ENCODE measurements around the gene ABT1. TPM values are rescaled to one million over a fixed set of nuclear protein-coding genes. Genes with fewer than 3 reads are reported as not detected.

Gene ABT1
- total RNA-seq, 1 experiment from 2014 or later = 26.7 TPM

DNA sequence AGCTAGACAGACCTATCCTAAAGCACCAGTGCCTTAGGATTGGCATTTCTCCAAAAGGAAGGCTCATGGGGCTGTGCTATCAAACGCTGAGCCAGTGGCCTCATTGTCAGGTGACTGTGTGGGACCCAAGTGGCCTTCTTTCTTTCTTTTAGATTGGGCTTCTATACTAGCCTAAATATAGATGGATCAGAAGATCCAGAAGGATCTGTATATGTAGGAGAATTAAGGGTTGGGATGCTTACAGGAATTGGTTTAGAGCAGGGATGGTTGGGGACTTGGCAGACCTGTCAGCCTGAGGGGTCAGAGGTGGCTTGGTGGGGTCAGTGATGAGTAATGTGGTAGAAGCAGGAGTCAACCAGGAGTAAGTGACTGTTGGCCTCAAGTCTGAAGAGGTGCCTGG, 14.8 kb downstream of the ABT1 start:
- H3K4me2 ChIP-seq (ENCODE audit: low read length) = no peak overlapping the region
- DNase-seq (ENCODE audit: low read depth, low spot score) = no peak
- POLR2A ChIA-PET = no interaction called here
- H3K9me2 ChIP-seq (ENCODE audit: insufficient read depth) = peaks cover 1% of the 10 kb centered on the region; the same call in 1 of the 2 replicates
- TF ChIP-seq EZH2phosphoT487 (IDR thresholded peaks at IDR 0.05; ENCODE audit: borderline replicate concordance) = no peak
- TF ChIP-seq JUND (IDR thresholded peaks at IDR 0.05) = no peak
- no peak for TF ChIP-seq ELF1 (IDR thresholded peaks at IDR 0.05; ENCODE audit: borderline replicate concordance, low read depth)
- no peak for TF ChIP-seq SRF (IDR thresholded peaks at IDR 0.05; ENCODE audit: low read depth)
- TF ChIP-seq, protein P1, sequence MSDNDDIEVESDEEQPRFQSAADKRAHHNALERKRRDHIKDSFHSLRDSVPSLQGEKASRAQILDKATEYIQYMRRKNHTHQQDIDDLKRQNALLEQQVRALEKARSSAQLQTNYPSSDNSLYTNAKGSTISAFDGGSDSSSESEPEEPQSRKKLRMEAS (IDR thresholded peaks at IDR 0.05) = no peak
- no peak for TF ChIP-seq EZH2 (IDR thresholded peaks at IDR 0.05)
- TF ChIP-seq SP1 (IDR thresholded peaks at IDR 0.05; ENCODE audit: low read depth) = no peak
- no peak for TF ChIP-seq CBX3 (IDR thresholded peaks at IDR 0.05; ENCODE audit: low read depth)
- TF ChIP-seq, protein P2, sequence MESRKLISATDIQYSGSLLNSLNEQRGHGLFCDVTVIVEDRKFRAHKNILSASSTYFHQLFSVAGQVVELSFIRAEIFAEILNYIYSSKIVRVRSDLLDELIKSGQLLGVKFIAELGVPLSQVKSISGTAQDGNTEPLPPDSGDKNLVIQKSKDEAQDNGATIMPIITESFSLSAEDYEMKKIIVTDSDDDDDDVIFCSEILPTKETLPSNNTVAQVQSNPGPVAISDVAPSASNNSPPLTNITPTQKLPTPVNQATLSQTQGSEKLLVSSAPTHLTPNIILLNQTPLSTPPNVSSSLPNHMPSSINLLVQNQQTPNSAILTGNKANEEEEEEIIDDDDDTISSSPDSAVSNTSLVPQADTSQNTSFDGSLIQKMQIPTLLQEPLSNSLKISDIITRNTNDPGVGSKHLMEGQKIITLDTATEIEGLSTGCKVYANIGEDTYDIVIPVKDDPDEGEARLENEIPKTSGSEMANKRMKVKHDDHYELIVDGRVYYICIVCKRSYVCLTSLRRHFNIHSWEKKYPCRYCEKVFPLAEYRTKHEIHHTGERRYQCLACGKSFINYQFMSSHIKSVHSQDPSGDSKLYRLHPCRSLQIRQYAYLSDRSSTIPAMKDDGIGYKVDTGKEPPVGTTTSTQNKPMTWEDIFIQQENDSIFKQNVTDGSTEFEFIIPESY (IDR thresholded peaks at IDR 0.05; ENCODE audit: extremely low read depth, insufficient replicate concordance, low read length) = no peak
- no peak for TF ChIP-seq SIN3A (IDR thresholded peaks at IDR 0.05; ENCODE audit: low read depth)
- RAD21 ChIA-PET (ENCODE audit: low non-redundant PET in 1 of 2, low total read pairs in 2 of 2, uncharacterized antibody in 2 of 2, unreplicated experiment in 2 of 2) = no interaction called here
- H3K4me3 ChIP-seq (replicated peaks in 1 of 2; ENCODE audit: low read depth in 1 of 2, low read length in 2 of 2) = no peak overlapping the region
- ATAC-seq = no peak
- H3K27ac ChIP-seq (ENCODE audit: low read depth, low read length) = no peak overlapping the region
- H3K9me3 ChIP-seq (ENCODE audit: control insufficient read depth in 1 of 2, insufficient read depth in 1 of 2, low read depth in 1 of 2, low read length in 2 of 2) = no peaks in the 10 kb centered on the region
- no peak overlapping the region for H3K9ac ChIP-seq (ENCODE audit: low read length)
- no peaks in the 10 kb centered on the region for H3K36me3 ChIP-seq (ENCODE audit: control insufficient read depth in 1 of 2, insufficient read depth in 2 of 2, low read length in 2 of 2)
- BruUV-seq (replicated peaks) = no TSS peak
- H4K20me1 ChIP-seq (ENCODE audit: insufficient read depth) = no peaks in the 10 kb centered on the region
- H3K27me3 ChIP-seq (ENCODE audit: insufficient read depth, low read length) = no peaks in the 10 kb centered on the region
- CTCF ChIA-PET = no interaction called here
- H3K79me2 ChIP-seq (ENCODE audit: insufficient read depth, low read length) = no peaks in the 10 kb centered on the region
- no peak overlapping the region for H2AFZ ChIP-seq (ENCODE audit: low read depth, low read length, poor library complexity, severe bottlenecking)
- H3K4me1 ChIP-seq (ENCODE audit: control insufficient read depth in 1 of 2, insufficient read depth in 2 of 2, low read length in 2 of 2) = no peaks in the 10 kb centered on the region; a peak in 1 of 4 replicates
- intact Hi-C loops (cut with micrococcal nuclease) = no loop called here

DNA sequence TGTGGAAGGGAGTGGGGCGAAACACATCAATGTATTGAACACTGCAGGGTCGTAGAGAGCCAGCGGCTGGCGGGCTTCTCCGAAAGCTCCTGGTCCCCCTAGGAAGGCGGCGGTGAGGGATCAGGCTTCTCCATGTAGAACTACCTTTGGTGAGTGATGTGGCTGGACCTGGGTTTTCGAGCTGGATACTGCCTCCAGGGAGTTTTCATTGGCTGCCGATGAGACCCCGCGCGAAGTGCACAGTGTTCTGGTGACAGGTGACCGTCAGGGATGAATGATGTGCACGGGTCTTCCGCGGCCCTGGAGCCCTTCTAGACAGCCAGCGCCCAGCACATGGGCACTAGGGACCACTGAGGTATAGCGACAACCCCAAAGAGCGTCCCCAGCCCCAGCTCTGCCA, 16.4 kb downstream of the ABT1 start:
- RAD21 ChIA-PET (ENCODE audit: low non-redundant PET in 1 of 2, low total read pairs in 2 of 2, uncharacterized antibody in 2 of 2, unreplicated experiment in 2 of 2) = no interaction called here
- POLR2A ChIA-PET = no interaction called here
- CTCF ChIA-PET = no interaction called here
- intact Hi-C loops (cut with micrococcal nuclease) = no loop called here
- Histone ChIP-seq H3K27me3 (ENCODE audit: insufficient read depth, low read length) (no peaks in the 10 kb centered on the region), H3K9ac (ENCODE audit: low read length) (no peak overlapping the region), H3K36me3 (ENCODE audit: control insufficient read depth in 1 of 2, insufficient read depth in 2 of 2, low read length in 2 of 2) (no peaks in the 10 kb centered on the region), H3K79me2 (ENCODE audit: insufficient read depth, low read length) (no peaks in the 10 kb centered on the region), H2AFZ (ENCODE audit: low read depth, low read length, poor library complexity, severe bottlenecking) (no peak overlapping the region), H3K9me2 (ENCODE audit: insufficient read depth) (peaks cover 4% of the 10 kb centered on the region; the same call in 1 of the 2 replicates), H4K20me1 (ENCODE audit: insufficient read depth) (no peaks in the 10 kb centered on the region), H3K4me2 (ENCODE audit: low read length) (no peak overlapping the region), H3K4me3 (replicated peaks in 1 of 2; ENCODE audit: low read depth in 1 of 2, low read length in 2 of 2) (no peak overlapping the region), H3K27ac (ENCODE audit: low read depth, low read length) (no peak overlapping the region), H3K9me3 (ENCODE audit: control insufficient read depth in 1 of 2, insufficient read depth in 1 of 2, low read depth in 1 of 2, low read length in 2 of 2) (no peaks in the 10 kb centered on the region), H3K4me1 (ENCODE audit: control insufficient read depth in 1 of 2, insufficient read depth in 2 of 2, low read length in 2 of 2) (no peaks in the 10 kb centered on the region)
- no peak for DNase-seq (ENCODE audit: low read depth, low spot score)
- no TSS peak for BruUV-seq (replicated peaks)
- ATAC-seq = no peak
- TF ChIP-seq TCF7L2 (IDR thresholded peaks at IDR 0.05; ENCODE audit: borderline replicate concordance, extremely low read depth, insufficient read depth, insufficient read length) = no peak
- no peak for TF ChIP-seq ZFX (IDR thresholded peaks at IDR 0.05)
- no peak for TF ChIP-seq ZNF274 (IDR thresholded peaks at IDR 0.05; ENCODE audit: low read depth, low read length)

All from HCT116 (cell line).